HG02678 (cell line): ENCODE results near the gene LYSMD4.

Experiments used
- ATAC-seq: cut with Tn5 transposase; IDR thresholded peaks from one replicate; pipeline ENCODE4 v1.9.1; 2021; ENCODE audit warnings: mild to moderate bottlenecking, moderate library complexity; ENCODE audit not compliant: unreplicated experiment

The LYSMD4 gene

DNA sequence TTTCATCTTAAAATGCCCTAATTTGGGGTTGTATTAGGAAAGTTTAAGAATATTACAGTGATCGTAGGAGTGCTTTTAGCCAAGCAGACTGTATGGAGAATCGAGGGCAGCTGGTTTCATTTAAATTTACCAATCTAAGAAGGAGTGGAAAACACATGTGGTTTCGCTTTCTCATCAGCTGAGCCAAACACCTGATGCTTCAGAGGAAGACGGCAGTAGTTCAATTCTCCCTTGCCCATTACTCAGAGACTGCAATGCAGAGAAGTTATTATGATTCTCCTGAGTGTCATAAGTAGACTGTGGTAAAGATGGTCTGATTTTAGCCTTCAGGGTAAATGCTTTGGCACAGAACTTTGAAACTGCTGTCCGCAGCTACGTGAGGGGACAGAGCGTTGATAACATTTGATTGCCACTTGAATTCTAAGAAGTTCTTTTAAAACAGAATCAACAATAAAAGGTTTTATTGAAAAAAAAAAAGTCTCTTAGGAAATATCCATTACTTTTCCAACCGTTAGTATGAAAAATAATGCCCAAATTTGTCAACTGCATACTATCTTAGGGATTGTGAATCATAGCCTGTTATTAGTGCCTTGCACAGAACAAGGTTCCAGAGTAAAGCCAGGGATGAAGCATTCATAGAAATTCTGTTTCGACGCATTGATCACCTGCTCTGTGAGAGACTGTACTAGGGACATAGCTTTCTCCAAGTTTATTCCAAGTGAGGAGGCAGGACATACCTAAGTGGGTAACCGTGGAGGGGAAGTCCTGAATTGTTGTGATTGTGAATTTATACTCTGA lies 25.6 kb downstream of the LYSMD4 start:
- no peak for ATAC-seq

DNA sequence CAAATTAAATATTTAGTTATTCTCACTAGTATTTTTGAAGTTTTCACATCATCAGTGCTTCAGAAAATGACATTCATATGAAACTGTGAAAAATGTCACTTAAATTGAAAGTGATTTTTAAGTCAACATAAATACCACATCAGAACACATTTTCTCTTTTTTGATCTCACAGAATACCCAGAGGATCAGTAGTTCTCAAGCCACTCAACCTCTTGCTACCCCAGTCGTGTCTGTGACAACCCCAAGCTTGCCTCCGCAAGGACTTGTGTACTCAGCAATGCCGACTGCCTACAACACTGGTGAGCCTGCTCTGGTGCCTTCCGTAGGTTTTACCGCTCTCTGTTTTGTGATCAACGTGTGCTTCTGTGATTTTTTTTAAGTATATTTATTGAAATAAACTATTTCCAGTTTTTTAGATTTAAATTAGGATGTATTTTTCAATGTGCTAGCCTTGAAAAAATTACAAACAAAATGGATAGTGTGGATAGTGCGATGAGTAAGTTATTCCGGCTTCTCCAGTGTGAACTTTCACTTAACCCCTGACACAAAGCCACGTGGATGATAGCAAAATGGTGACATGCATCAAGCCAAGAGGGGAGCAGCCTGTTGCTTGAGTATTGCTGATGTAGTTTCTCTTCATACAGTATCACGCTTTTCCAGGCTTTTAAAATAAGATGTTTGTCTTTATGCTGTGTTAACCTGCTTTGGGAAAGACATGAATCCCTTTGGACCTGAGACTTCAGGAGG lies 26.5 kb downstream of the LYSMD4 start:
- no peak for ATAC-seq

DNA sequence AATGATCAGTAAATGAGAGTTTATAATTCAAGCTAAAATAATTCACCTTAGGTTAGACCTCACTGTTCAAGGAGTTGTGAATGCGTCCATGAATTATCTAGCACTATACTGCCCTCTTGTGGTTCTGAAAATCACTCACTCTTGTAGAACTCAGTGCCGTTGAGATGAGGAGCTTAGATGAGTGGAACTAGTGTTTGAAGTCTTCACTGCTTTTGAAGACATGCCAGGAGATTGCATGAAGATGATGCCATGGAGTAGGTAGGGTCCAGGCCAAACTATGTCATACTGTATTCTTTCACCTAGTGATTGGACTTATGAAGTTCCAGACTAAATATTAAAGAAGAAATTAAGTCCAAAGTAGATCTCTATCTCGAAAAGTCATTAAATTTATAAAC lies 28.8 kb downstream of the LYSMD4 start:
- peak; percentile 71 for ATAC-seq

DNA sequence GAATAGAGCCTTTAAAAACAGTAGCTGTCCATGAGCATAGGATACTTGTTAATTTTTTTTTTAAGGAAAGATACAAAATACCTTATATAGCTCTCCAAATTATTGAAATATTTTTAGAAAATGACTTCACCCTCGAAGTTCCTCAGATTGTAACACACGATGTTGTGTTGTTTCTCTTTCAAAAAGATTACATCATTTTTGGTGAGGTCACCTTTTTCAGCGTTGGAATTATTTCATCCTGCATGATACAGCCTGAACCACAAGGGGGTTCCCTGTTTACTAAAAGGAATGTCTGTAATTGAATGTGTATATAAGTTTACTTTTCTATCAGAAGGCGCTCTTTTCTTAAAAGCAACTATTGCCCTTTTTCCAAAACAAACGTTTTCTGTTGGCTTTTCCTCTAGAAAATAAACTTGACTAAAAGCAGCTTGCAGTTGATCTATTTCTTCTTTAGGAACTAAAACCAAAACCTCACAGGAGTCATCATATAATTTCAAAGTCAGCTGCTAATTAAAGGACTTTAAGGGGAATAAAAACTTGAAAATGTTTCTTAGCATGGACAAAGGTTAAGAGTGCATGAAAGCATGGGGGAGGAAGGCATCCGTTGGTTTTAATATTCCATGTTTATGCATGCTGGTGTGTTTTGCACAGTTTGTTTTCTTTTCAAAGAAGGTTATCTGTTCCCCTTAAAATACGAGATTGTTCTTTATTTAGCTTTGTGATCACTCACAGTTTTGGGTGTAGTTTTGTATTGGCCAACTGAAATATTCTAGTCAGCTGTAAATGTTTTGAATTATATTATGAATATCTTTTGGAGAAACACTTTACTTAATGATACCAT lies 29.4 kb downstream of the LYSMD4 start:
- peak; percentile 39 for ATAC-seq

DNA sequence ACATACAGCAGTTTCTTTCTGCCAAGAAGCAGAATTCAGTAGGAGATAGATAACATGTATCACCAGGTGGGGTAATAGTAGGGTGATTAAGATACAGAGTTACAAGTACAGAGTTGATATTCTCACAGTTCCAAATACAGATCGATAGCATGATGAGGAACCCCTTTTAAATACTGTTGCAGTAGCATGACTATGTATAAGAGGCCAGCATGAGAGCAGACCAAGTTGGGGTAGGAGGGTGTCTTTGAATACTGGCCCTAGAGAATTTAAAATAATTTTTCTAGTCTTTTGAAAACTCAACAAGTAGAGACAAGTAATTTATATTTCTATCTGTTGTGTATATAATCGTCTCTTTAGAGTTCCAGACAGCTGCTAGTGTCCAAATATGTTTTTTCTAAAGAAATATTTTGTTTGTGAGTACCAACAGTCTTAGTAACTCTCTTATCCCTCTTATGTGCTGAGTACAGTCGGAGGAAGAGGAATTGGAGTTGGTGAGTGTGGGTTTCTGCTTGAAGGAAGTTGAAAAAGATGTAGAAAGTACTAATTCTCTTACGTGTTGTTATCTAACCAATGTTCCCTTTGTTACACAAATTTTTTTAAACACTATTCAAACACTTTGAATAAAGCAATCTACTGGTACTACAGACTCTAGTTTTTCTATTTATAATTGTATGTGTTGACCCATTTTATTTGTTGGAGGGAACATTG lies 30.2 kb downstream of the LYSMD4 start:
- no peak for ATAC-seq

DNA sequence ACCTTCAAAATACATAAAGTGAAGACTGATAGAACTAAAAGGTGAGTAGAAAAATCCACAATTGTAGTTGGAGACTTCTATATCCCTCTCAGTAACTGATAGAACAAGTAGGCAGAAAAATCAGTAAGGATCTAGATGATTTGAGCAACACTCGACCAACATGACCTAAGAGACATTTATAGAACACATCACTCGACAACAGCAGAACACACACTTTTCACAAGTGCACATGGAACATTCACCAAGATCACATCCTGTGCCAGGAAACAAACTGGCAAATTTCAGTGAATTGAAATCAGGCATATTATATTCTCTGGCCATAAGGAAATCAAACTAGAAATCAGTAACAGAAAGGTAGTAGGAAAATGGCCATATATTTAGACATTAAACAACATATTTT lies 37.1 kb downstream of the LYSMD4 start:
- no peak for ATAC-seq

DNA sequence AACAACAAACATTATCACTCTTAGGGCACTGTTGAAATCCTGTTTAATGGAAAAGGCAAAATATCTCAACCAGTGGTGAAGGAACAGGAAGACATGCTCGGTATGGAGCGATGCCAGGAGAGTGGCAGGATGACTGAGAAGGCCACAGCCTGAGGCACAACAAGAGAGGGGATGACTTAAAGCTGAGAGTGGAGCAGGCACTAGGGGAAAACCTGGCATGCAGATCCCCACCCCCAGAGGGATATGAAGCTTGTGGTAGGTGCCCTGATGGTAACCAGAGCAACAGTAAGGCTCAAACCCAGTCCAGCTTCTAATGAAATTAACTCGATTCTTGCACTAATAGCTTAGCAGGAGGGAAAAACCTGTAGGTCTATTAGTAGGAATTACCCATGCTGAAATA lies 40.4 kb downstream of the LYSMD4 start:
- no peak for ATAC-seq

DNA sequence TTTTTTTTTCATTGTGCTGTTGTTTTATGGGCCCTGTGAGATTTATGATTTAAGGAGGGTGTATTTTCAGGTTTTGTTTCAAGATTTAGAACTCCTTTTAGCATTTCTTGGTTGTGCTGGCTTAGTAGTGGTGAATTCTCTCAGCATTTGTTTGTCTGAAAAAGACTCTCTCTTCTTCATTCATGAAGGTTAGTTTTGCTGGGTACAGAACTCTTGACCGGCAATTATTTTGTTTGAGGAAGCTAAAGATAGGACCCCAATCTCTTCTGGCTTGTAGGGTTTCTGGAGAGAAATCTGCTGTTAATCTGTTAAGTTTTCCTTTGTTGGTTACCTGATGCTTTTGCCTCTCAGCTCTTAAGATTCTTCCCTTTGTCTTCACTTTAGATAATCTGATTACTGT lies 46.9 kb downstream of the LYSMD4 start:
- ATAC-seq = no peak

DNA sequence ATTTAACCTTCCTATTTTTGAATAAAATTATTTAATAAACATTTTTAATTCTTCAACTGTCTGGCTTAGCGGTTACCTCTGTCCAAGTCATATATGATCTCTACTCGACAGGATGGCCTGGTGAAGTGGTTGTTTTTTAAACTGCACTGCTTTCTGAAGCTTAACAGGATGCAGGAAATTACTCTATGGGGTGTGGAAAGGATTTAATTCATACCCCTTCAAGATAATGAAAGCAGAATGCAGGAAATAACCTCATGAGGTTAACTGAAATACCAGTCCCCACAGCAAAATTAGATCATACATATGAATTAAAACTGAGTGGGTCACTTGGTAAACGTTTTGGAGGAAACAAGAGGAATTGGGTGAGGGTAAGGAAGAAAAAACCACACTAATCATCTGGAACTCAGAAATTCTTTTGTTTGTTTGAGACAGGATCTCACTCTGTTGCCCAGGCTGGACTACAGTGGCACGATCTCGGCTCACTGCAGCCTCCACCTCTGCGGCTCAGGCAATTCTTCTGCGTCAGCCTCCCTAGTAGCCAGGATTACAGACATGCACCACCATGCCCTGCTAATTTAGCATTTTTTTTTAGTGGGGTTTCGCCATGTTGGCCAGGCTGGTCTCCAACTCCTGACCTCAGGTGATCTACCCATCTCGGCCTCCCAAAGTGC lies 50.1 kb downstream of the LYSMD4 start:
- no peak for ATAC-seq

DNA sequence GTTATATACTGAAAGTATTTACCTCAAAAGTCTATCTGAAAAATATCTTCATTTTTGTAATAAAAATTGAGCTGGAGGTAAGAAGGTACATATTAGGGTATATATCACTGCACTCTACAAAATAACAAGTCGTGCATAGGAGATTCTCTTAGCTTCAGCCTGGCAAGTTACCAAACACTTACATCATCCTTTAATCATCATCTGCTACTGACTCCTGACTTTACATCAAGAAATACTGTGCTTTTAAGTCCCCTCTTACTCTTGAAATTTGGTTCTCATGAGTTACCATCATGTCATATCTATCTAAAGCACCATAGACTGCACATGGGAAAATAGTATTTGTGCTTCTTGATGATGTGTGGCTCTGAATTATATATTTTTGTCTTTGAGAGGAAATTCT lies 50.8 kb downstream of the LYSMD4 start:
- no peak for ATAC-seq

DNA sequence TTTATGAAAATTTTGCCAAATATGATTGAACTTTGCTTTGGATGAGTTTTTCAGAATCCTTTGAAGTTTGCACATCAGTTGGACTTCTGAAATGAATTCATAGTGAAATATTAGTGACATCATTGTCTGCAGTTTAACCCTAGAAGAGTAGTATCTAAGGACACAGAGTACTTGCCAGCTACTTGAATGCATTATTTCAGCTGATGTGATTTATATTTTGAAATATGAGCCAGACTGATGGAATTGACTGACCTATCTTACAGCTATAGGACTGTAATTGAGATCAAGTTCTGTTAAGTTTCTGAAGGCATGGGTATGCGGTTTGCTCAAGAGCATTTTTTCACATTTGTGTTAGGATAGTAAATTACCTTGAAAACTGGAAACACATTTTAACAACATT lies 51.2 kb downstream of the LYSMD4 start:
- no peak for ATAC-seq

DNA sequence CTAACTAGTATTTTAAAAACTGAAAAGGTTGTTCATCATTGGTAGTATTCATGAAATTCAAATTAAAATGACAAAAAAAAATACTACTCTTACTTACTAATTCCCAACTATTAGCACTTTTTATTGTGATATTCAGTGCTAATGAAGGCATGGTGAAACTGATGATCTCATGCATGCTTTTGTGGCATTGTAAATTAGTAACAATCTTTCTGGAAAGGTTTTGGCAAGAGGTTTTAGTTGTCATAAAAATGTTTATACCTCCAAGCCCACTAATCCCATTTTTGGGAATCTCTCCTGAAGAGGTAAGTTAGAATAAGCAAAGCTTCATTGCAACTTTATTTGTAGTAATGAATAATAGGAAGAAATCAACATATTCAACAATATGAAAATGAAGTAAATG lies 53.0 kb downstream of the LYSMD4 start:
- no peak for ATAC-seq

DNA sequence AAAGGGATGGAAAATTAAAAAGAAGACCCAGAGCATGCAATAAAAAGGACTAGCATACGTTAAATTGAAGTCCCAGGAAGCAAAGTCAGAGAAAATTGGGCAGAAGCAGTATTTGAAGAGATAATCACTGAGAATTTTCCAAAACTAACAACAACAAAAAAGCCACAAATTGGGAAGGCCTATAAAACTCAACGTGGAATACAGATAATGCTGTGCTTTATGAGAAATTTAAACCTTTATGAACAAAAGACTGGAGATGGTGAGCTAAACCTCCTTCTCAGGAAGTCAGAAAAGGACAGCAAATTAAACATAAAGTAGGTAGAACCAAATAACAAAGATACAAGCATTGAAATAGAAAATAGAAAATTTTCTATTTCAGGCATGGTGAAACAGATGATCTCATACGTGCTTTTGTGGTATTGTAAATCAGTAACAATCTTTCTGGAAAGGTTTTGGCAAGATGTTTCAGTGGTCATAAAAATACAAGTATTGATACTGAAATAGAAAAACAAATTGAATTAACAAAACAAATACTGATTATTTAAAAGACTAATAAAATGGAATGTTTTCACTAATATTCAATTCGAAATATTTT lies 55.6 kb downstream of the LYSMD4 start:
- ATAC-seq = peak; percentile 83
